HL-60 (cell line): ENCODE results near the gene FAXC.

Source experiments
- CTCF ChIP-seq: IDR thresholded peaks from one replicate; pipeline ENCODE4 v1.5.1; 2011; ENCODE audit warnings: low read length, control low read depth, inconsistent platforms; ENCODE audit not compliant: insufficient read depth
- GABPA ChIP-seq: IDR thresholded peaks from 2 replicates; pipeline ENCODE4 v1.6.1; 2012; ENCODE audit warnings: low read depth
- POLR2AphosphoS5 ChIP-seq: IDR thresholded peaks from 2 replicates; pipeline ENCODE4 v1.6.1; 2012; ENCODE audit warnings: low read depth
- REST ChIP-seq: IDR thresholded peaks from 2 replicates; pipeline ENCODE4 v1.6.1; 2012; ENCODE audit warnings: low read depth; ENCODE audit not compliant: insufficient replicate concordance
- SPI1 ChIP-seq: IDR thresholded peaks from 2 replicates; pipeline ENCODE4 v1.6.1; 2012; ENCODE audit warnings: low read depth, mild to moderate bottlenecking, borderline replicate concordance

GRCh38 chr6:99344289-99344688 lies 5.2 kb downstream of the FAXC start:
- TF ChIP-seq CTCF = no peak
- TF ChIP-seq GABPA = no peak
- TF ChIP-seq SPI1 = no peak
- no peak for TF ChIP-seq REST
- no peak for TF ChIP-seq POLR2AphosphoS5
